ENCODE measurements around the gene ZNF524. TPM values are rescaled to one million over a fixed set of nuclear protein-coding genes. Genes with fewer than 3 reads are reported as not detected.

Gene ZNF524
- total and polyA plus RNA-seq, 9 of the 15 experiments (the other 6 are each of a cell fraction or from before 2014, with no cell fraction given) = 0.08 to 15.6 (median 2.9) TPM

DNA sequence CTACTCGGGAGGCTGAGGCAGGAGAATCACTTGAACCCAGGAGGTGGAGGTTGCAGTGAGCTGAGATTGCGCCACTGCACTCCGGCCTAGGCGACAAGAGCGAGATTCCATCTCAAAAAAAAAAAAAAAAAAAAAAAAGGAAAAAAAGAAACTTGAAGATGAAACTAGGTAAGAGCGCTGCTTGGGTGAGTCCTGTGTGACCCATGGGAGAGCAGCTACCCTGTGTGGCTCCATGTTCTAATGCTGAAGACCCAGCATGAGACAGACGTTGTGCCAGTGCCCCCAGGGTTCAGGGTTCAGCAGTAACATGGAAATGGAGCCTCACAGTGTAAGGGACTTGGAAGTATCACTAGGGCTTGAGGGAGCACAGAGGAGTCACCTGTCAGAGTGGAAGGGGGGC lies 18.3 kb downstream of the ZNF524 start:
- Histone ChIP-seq H3K27me3 (ENCODE audit: control insufficient read depth in 2 of 2, insufficient read depth in 2 of 2, low read length in 2 of 2) (no peaks in the 10 kb centered on the region), H3K9me3 (replicated peaks; ENCODE audit: control insufficient read depth, insufficient read depth, low read depth, low read length) (no peaks in the 10 kb centered on the region), H3K4me1 (replicated peaks in 1 of 2; ENCODE audit: control insufficient read depth in 2 of 2, insufficient read depth in 2 of 2, low read length in 2 of 2) (peaks cover under 1 to 10% of the 10 kb centered on the region in 2 experiments; a peak in 3 of 5 replicates), H3K27ac (ENCODE audit: extremely low read depth, low read depth, low read length) (no peak overlapping the region), H2AFZ (ENCODE audit: low read depth, low read length) (no peak overlapping the region), H3K79me2 (ENCODE audit: control insufficient read depth, insufficient read depth, low read length) (peaks cover 2% of the 10 kb centered on the region; the same call in 1 of the 3 replicates), H3K9ac (ENCODE audit: insufficient read depth in 1 of 2, low read depth in 2 of 2, low read length in 2 of 2) (no peak overlapping the region), H3K4me3 (no peak overlapping the region), H4K20me1 (replicated peaks; ENCODE audit: control insufficient read depth, insufficient read depth, low read length) (no peaks in the 10 kb centered on the region; the same call in 1 of the 2 replicates), H3K4me2 (ENCODE audit: insufficient read depth, low read length) (no peak overlapping the region), H3K36me3 (ENCODE audit: control insufficient read depth, insufficient read depth, low read length) (peaks cover 35% of the 10 kb centered on the region; the same call in 2 of the 3 replicates), H3K9me1 (ENCODE audit: control insufficient read depth, insufficient read depth, low read length) (peaks cover 3% of the 10 kb centered on the region)
- BruUV-seq (replicated peaks) = no TSS peak
- DNase-seq (ENCODE audit: extremely low read depth in 1 of 4, low spot score in 3 of 4) = no peak
- TF ChIP-seq ETV5 (CRISPR knock-in tag; IDR thresholded peaks at IDR 0.05; ENCODE audit: low read depth) (no peak), ZKSCAN8 (CRISPR knock-in tag; IDR thresholded peaks at IDR 0.05) (no peak), ZNF121 (CRISPR knock-in tag; conservative IDR thresholded peaks at IDR 0.05) (no peak), CBX5 (IDR thresholded peaks at IDR 0.05; ENCODE audit: borderline replicate concordance, low read depth) (no peak), CBX1 (IDR thresholded peaks at IDR 0.05; ENCODE audit: low read depth) (no peak), NR2C1 (IDR thresholded peaks at IDR 0.05) (no peak), NR2C1 (tag; IDR thresholded peaks at IDR 0.05) (no peak), KLF6 (CRISPR knock-in tag; IDR thresholded peaks at IDR 0.05; ENCODE audit: borderline replicate concordance) (no peak), ZNF3 (CRISPR knock-in tag; IDR thresholded peaks at IDR 0.05) (no peak), POU5F1 (IDR thresholded peaks at IDR 0.05; ENCODE audit: borderline replicate concordance, low read depth, low read length, partially characterized antibody) (no peak), HMG20B (CRISPR knock-in tag; IDR thresholded peaks at IDR 0.05) (no peak), SNRNP70 (optimal IDR thresholded peaks at IDR 0.05; ENCODE audit: low read depth, low read length) (no peak), SRSF1 (IDR thresholded peaks at IDR 0.05; ENCODE audit: low read depth, low read length) (no peak), HNRNPH1 (optimal IDR thresholded peaks at IDR 0.05; ENCODE audit: low read depth, low read length) (no peak)
- TF ChIP-seq, protein P1, sequence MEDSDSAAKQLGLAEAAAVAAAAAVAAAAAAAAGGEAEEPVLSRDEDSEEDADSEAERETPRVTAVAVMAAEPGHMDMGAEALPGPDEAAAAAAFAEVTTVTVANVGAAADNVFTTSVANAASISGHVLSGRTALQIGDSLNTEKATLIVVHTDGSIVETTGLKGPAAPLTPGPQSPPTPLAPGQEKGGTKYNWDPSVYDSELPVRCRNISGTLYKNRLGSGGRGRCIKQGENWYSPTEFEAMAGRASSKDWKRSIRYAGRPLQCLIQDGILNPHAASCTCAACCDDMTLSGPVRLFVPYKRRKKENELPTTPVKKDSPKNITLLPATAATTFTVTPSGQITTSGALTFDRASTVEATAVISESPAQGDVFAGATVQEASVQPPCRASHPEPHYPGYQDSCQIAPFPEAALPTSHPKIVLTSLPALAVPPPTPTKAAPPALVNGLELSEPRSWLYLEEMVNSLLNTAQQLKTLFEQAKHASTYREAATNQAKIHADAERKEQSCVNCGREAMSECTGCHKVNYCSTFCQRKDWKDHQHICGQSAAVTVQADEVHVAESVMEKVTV (CRISPR knock-in tag; IDR thresholded peaks at IDR 0.05) = no peak
- in situ Hi-C loops (cut with MboI) = no loop called here
- ChIA-PET POLR2A (interaction anchor here (0.8 to 2.7 kb wide), 4 partner anchors 9 to 114 kb away, joined by 3 to 18 read pairs (median 3); partner anchors contain the start of gene ZNF865), CTCF (ENCODE audit: low intra/inter-chr PET ratio) (no interaction called here)
- intact Hi-C loops (cut with micrococcal nuclease) = no loop called here
- WGBS (ENCODE audit: insufficient coverage, low coverage, missing lambda C conversion rate) = 42% methylated on average over 1 of the region's 7 CpGs
- FAIRE-seq = no peak
- ATAC-seq = no peak
